IMR-90 (cell line): ENCODE results near the gene SLC10A3. TPM values are rescaled to one million over a fixed set of nuclear protein-coding genes. Genes with fewer than 3 reads are reported as not detected.

Source experiments
- ATAC-seq: fragments of 200-7000 bp; cut with Tn5 transposase; 2 replicates; pipeline ENCODE4 v1.9.1; 2020; ENCODE audit warnings: low read depth, mild to moderate bottlenecking, moderate library complexity
- BruUV-seq: library from RNA; stranded (reverse); fragments of 400-500 nt; replicated peaks from 2 replicates; lab custom pipeline; 2021; lab: Mats Ljungman, UMichigan
- CTCF ChIA-PET: fragments of 300-600 bp; formaldehyde crosslinking; extraction: SDS; loops from one replicate; lab custom pipeline; 2021; ENCODE audit warnings: antibody characterized with exemption; lab: Yijun Ruan, JAX
- POLR2A ChIA-PET: fragments of 300-600 bp; sonication (Branson Sonifier 250); formaldehyde crosslinking; loops from one replicate; lab custom pipeline; 2022; ENCODE audit warnings: antibody characterized with exemption; ENCODE audit not compliant: unreplicated experiment; lab: Charles Lee
- DNase-seq: peaks from one replicate; pipeline ENCODE4 v3.0.0; 2013
- H2AFZ ChIP-seq: replicated peaks from 2 replicates; pipeline ENCODE3; 2013; ENCODE audit warnings: low read length, mild to moderate bottlenecking; ENCODE audit not compliant: poor library complexity
- H2AK5ac ChIP-seq: 2 replicates; pipeline ENCODE4 v1.6.1; 2013; ENCODE audit warnings: low read depth, low read length, inconsistent platforms
- H2AK9ac ChIP-seq: replicated peaks from 2 replicates; pipeline ENCODE3; 2013; ENCODE audit warnings: mild to moderate bottlenecking, low read depth, low read length, moderate library complexity; ENCODE audit not compliant: poor library complexity
- H2BK120ac ChIP-seq: 2 replicates; pipeline ENCODE4 v1.6.1; 2013; ENCODE audit warnings: low read depth, low read length, inconsistent platforms
- H2BK15ac ChIP-seq: 3 replicates; pipeline ENCODE4 v1.6.1; 2013; ENCODE audit warnings: low read depth, low read length, inconsistent platforms
- H2BK20ac ChIP-seq: 2 replicates; pipeline ENCODE4 v1.6.1; 2013; ENCODE audit warnings: low read depth, mild to moderate bottlenecking, inconsistent platforms, low read length, moderate library complexity
- H2BK5ac ChIP-seq: 2 replicates; pipeline ENCODE4 v1.6.1; 2013; ENCODE audit warnings: mild to moderate bottlenecking, low read depth, low read length, inconsistent platforms; ENCODE audit not compliant: poor library complexity, severe bottlenecking
- H3K14ac ChIP-seq: replicated peaks from 2 replicates; pipeline ENCODE4 v1.6.1; 2013; ENCODE audit warnings: low read depth, low read length, inconsistent platforms
- H3K18ac ChIP-seq: 2 replicates; pipeline ENCODE4 v1.6.1; 2013; ENCODE audit warnings: low read depth, low read length, control low read depth
- H3K23ac ChIP-seq: 2 replicates; pipeline ENCODE4 v1.6.1; 2013; ENCODE audit warnings: low read depth, low read length, inconsistent platforms
- H3K27ac ChIP-seq: 2 replicates; pipeline ENCODE4 v1.5.1; 2013; ENCODE audit warnings: mild to moderate bottlenecking, control low read depth, low read length; ENCODE audit not compliant: insufficient read depth
- H3K27me3 ChIP-seq: 2 replicates; pipeline ENCODE4 v1.6.1; 2013; ENCODE audit warnings: low read length; ENCODE audit not compliant: control insufficient read depth, insufficient read depth
- H3K36me3 ChIP-seq: 2 replicates; pipeline ENCODE4 v1.6.1; 2013; ENCODE audit warnings: low read length, mixed read lengths; ENCODE audit not compliant: control insufficient read depth, insufficient read depth
- H3K4ac ChIP-seq: 2 replicates; pipeline ENCODE4 v1.6.1; 2013; ENCODE audit warnings: low read depth, low read length, inconsistent platforms
- H3K4me1 ChIP-seq: 2 replicates; pipeline ENCODE4 v1.6.1; 2013; ENCODE audit warnings: low read length, mixed read lengths; ENCODE audit not compliant: control insufficient read depth, insufficient read depth
- H3K4me2 ChIP-seq: 2 replicates; pipeline ENCODE4 v1.6.1; 2013; ENCODE audit warnings: low read depth, mild to moderate bottlenecking, control low read depth, low read length, moderate library complexity
- H3K4me3 ChIP-seq: 2 replicates; pipeline ENCODE4 v1.5.1; 2013; ENCODE audit warnings: low read depth, mild to moderate bottlenecking, control low read depth, low read length, moderate library complexity; ENCODE audit not compliant: insufficient read depth
- H3K56ac ChIP-seq: 2 replicates; pipeline ENCODE4 v1.6.1; 2013; ENCODE audit warnings: low read length, inconsistent platforms; ENCODE audit not compliant: insufficient read depth; ENCODE audit errors: extremely low read depth
- H3K79me1 ChIP-seq, 2 experiments: 2 replicates each; pipeline ENCODE4 v1.6.1; 2013; ENCODE audit warnings: low read length in 2 of 2, inconsistent platforms in 1 of 2, low read depth in 1 of 2
- H3K9ac ChIP-seq: 2 replicates; pipeline ENCODE4 v1.6.1; 2013; ENCODE audit warnings: low read depth, low read length, control low read depth
- H3K9me1 ChIP-seq: 2 replicates; pipeline ENCODE4 v1.6.1; 2013; ENCODE audit warnings: low read length, inconsistent platforms; ENCODE audit not compliant: insufficient read depth
- H3K9me3 ChIP-seq: 2 replicates; pipeline ENCODE4 v1.6.1; 2013; ENCODE audit warnings: low read length; ENCODE audit not compliant: control insufficient read depth, insufficient read depth
- H4K20me1 ChIP-seq: 2 replicates; pipeline ENCODE4 v1.6.1; 2013; ENCODE audit warnings: low read length, inconsistent platforms; ENCODE audit not compliant: insufficient read depth
- H4K5ac ChIP-seq: 2 replicates; pipeline ENCODE4 v1.6.1; 2013; ENCODE audit warnings: mild to moderate bottlenecking, low read depth, low read length, control low read depth
- H4K8ac ChIP-seq, 2 experiments: 2 replicates each; pipeline ENCODE4 v1.6.1; 2013; ENCODE audit warnings: low read depth in 2 of 2, low read length in 2 of 2, control low read depth in 1 of 2, inconsistent platforms in 1 of 2
- H4K91ac ChIP-seq: 2 replicates; pipeline ENCODE4 v1.6.1; 2013; ENCODE audit warnings: low read depth, low read length, inconsistent platforms; ENCODE audit not compliant: insufficient read depth
- BHLHE40 ChIP-seq: fragments of 150-350 bp; IDR thresholded peaks from 2 replicates; pipeline ENCODE4 v1.6.1; 2016; ENCODE audit warnings: mild to moderate bottlenecking, low read depth, low read length
- CEBPB ChIP-seq: IDR thresholded peaks from 2 replicates; pipeline ENCODE4 v1.6.1; 2012; ENCODE audit warnings: low read depth, low read length, improper control_type of control experiment
- CHD1 ChIP-seq: IDR thresholded peaks from 2 replicates; pipeline ENCODE4 v1.6.1; 2012; ENCODE audit warnings: low read depth, low read length, improper control_type of control experiment
- CTCF ChIP-seq: conservative IDR thresholded peaks from 2 replicates; pipeline ENCODE4 v1.5.1; 2012; ENCODE audit warnings: mild to moderate bottlenecking, low read depth, low read length, improper control_type of control experiment
- ELK1 ChIP-seq: fragments of 150-350 bp; IDR thresholded peaks from 2 replicates; pipeline ENCODE4 v1.6.1; 2016; ENCODE audit warnings: low read depth, mild to moderate bottlenecking, low read length, moderate library complexity, borderline replicate concordance
- FOS ChIP-seq: fragments of 150-350 bp; IDR thresholded peaks from 2 replicates; pipeline ENCODE4 v1.6.1; 2016; ENCODE audit warnings: low read depth, low read length
- MAFK ChIP-seq: IDR thresholded peaks from 2 replicates; pipeline ENCODE4 v1.6.1; 2012; ENCODE audit warnings: low read depth, low read length, improper control_type of control experiment
- MAZ ChIP-seq: IDR thresholded peaks from 2 replicates; pipeline ENCODE4 v1.6.1; 2012; ENCODE audit warnings: low read depth, mild to moderate bottlenecking, low read length, improper control_type of control experiment, moderate library complexity, borderline replicate concordance
- RAD21 ChIP-seq: IDR thresholded peaks from 2 replicates; pipeline ENCODE4 v1.6.1; 2012; ENCODE audit warnings: low read length, improper control_type of control experiment
- RCOR1 ChIP-seq: IDR thresholded peaks from 2 replicates; pipeline ENCODE4 v1.6.1; 2012; ENCODE audit warnings: mild to moderate bottlenecking, low read length, improper control_type of control experiment; ENCODE audit not compliant: insufficient replicate concordance
- SMC3 ChIP-seq: fragments of 150-350 bp; IDR thresholded peaks from 2 replicates; pipeline ENCODE4 v1.6.1; 2016; ENCODE audit warnings: low read depth, mild to moderate bottlenecking, antibody characterized with exemption, low read length, moderate library complexity
- USF2 ChIP-seq: fragments of 150-350 bp; IDR thresholded peaks from 2 replicates; pipeline ENCODE4 v1.6.1; 2017; ENCODE audit warnings: mild to moderate bottlenecking, antibody characterized with exemption, low read length, low read depth
- WGBS, 2 experiments: methylation state at CpG; one replicate each; pipeline versions ENCODE4 v1.1.5 to v1.1.7; 2013; ENCODE audit warnings: missing lambda C conversion rate in 2 of 2; ENCODE audit not compliant: insufficient read length in 1 of 2; ENCODE audit errors: extremely low coverage in 2 of 2; 5-methylcytosine and 5-hydroxymethylcytosine counted together
- dilution Hi-C: fragments of 300-500 bp; cut with HindIII; formaldehyde crosslinking; loops from one replicate; pipeline ENCODE4 v1.14.3; 2018; ENCODE audit warnings: low sequenced_read_pairs; ENCODE audit not compliant: unreplicated experiment
- in situ Hi-C: fragments of 300-500 bp; cut with MboI; formaldehyde crosslinking; loops from 3 replicates; pipeline ENCODE4 v1.14.3; 2019; ENCODE audit warnings: low sequenced_read_pairs, inconsistent platforms, mixed read lengths
- intact Hi-C: fragments of 100-400 bp; cut with micrococcal nuclease; formaldehyde crosslinking; loops from 2 replicates; pipeline ENCODE4 v1.10.0; 2022
- polyA plus RNA-seq, 3 experiments: library from polyadenylated mRNA; depleted of rRNA; stranded (reverse); fragments of >200 nt; gene quantifications; 2 replicates each; pipeline ENCODE4 v1.2.3, GENCODE V29; 2012; ENCODE audit warnings: low replicate concordance in 1 of 3
- total RNA-seq: library from RNA; depleted of rRNA; stranded (reverse); fragments of >200 nt; gene quantifications from 2 replicates; pipeline ENCODE4 v1.2.3, GENCODE V29; 2012

SLC10A3 gene
- total and polyA plus RNA-seq, 2 of the 4 experiments (the other 2 are of a cell fraction) = 15.2 to 24.6 TPM

GRCh38 chrX:154481195-154481594, 9.2 kb downstream of the SLC10A3 start:
- ATAC-seq = no peak
- no peak overlapping the region for H2BK15ac ChIP-seq
- no peak overlapping the region for H4K5ac ChIP-seq
- H3K18ac ChIP-seq = no peak overlapping the region
- no peaks in the 10 kb centered on the region for H3K9me1 ChIP-seq
- no peak overlapping the region for H4K91ac ChIP-seq
- no peak overlapping the region for H3K4ac ChIP-seq
- peaks cover 12% of the 10 kb centered on the region; the same call in 1 of the 2 replicates for H3K36me3 ChIP-seq
- no peak overlapping the region for H3K23ac ChIP-seq
- ChIA-PET POLR2A (no interaction called here), CTCF (no interaction called here)
- no TSS peak for BruUV-seq
- H3K4me3 ChIP-seq = no peak overlapping the region
- no peak for TF ChIP-seq CTCF
- TF ChIP-seq CEBPB = no peak
- TF ChIP-seq SMC3 = no peak
- TF ChIP-seq FOS = no peak
- no peak for TF ChIP-seq CHD1
- TF ChIP-seq RCOR1 = no peak
- TF ChIP-seq MAFK = no peak
- TF ChIP-seq ELK1 = no peak
- no peak for TF ChIP-seq MAZ
- TF ChIP-seq USF2 = no peak
- TF ChIP-seq RAD21 = no peak
- TF ChIP-seq BHLHE40 = no peak
- H3K9ac ChIP-seq = no peak overlapping the region
- DNase-seq = no peak
- in situ Hi-C loops (no loop called here), intact Hi-C loops (no loop called here), dilution Hi-C loops (no loop called here)
- no peak overlapping the region for H2BK20ac ChIP-seq
- H4K20me1 ChIP-seq = peaks cover 4% of the 10 kb centered on the region
- H2AK9ac ChIP-seq = no peak overlapping the region
- H3K79me1 ChIP-seq = peaks cover 3 to 15% of the 10 kb centered on the region in 2 experiments; a peak in 3 of 4 replicates
- no peak overlapping the region for H2AK5ac ChIP-seq
- H3K9me3 ChIP-seq = no peaks in the 10 kb centered on the region
- H3K14ac ChIP-seq = no peak overlapping the region
- H2BK5ac ChIP-seq = no peak overlapping the region
- H2BK120ac ChIP-seq = no peak overlapping the region
- no peaks in the 10 kb centered on the region for H3K27me3 ChIP-seq
- no peak overlapping the region for H2AFZ ChIP-seq
- peaks cover 2% of the 10 kb centered on the region; the same call in 1 of the 2 replicates for H3K4me1 ChIP-seq
- H4K8ac ChIP-seq = no peak overlapping the region
- no peak overlapping the region for H3K56ac ChIP-seq
- no peak overlapping the region for H3K4me2 ChIP-seq
- WGBS, 2 experiments = no CpG with 5 or more reads among the region's 5 CpGs
- no peak overlapping the region for H3K27ac ChIP-seq
